Adrenal gland (tissue), 12 donors: Measurements from ENCODE around the gene RNF214. TPM values are rescaled to one million over a fixed set of nuclear protein-coding genes. Genes with fewer than 3 reads are reported as not detected.
A peak's percentile ranks its signal among the peaks of the same experiment; 100 is the strongest.
"Not testable (repeated sequence)": the region's sequence is repeated elsewhere in the genome, so short reads cannot be mapped to it uniquely, and the experiment has no call there.

Source experiments
- DNase-seq, 7 donors: peaks; one replicate each; pipeline ENCODE4 v3.0.0-alpha.2; 2019 to 2020
- H3K27ac ChIP-seq, 5 donors: fragments of 200-600 bp; sonication (generic) in 4 of 5; 1 replicate in 3 of 5; 2 replicates in 2 of 5; pipeline versions ENCODE4 v1.5.1 to v1.8.0; 2016 to 2020; ENCODE audit warnings: mild to moderate bottlenecking in 1 of 5
- H3K27me3 ChIP-seq: fragments of 200-600 bp; 2 replicates; pipeline ENCODE4 v1.8.0; 2021
- H3K36me3 ChIP-seq, 2 donors: fragments of 200-600 bp; replicated peaks in 1 of 2; 1 replicate in 1 of 2; 2 replicates in 1 of 2; pipeline versions ENCODE4 v1.5.1 to v1.8.0; 2018 to 2022
- H3K4me1 ChIP-seq, 2 donors: fragments of 200-600 bp; replicated peaks in 1 of 2; 1 replicate in 1 of 2; 2 replicates in 1 of 2; pipeline versions ENCODE4 v1.5.1 to v1.8.0; 2018 to 2021
- H3K4me3 ChIP-seq, 4 donors: fragments of 200-600 bp; sonication (generic) in 3 of 4; one replicate each; pipeline ENCODE4 v1.5.1; 2016 to 2018
- H3K9me3 ChIP-seq, 3 donors: fragments of 200-600 bp; sonication (generic) in 1 of 3; replicated peaks in 1 of 3; 1 replicate in 2 of 3; 2 replicates in 1 of 3; pipeline versions ENCODE4 v1.5.1 to v1.8.0; 2016 to 2021
- CTCF ChIP-seq, 6 experiments: fragments of 450-650 bp in 4 of 6; fragments of 200-600 bp in 2 of 6; sonication (generic) in 1 of 6; IDR thresholded peaks; 1 replicate in 5 of 6; 2 replicates in 1 of 6; pipeline versions ENCODE4 v1.5.1 to v1.8.0; 2016 to 2021; ENCODE audit warnings: antibody characterized with exemption in 6 of 6, mild to moderate bottlenecking in 2 of 6, moderate library complexity in 1 of 6
- POLR2A ChIP-seq, 2 donors: fragments of 450-650 bp; IDR thresholded peaks; one replicate each; pipeline ENCODE4 v1.6.1; 2017; ENCODE audit warnings: antibody characterized with exemption in 2 of 2, mild to moderate bottlenecking in 2 of 2, moderate library complexity in 1 of 2
- WGBS, 4 donors: extraction: QIAGEN DNeasy Blood & Tissue Kit in 2 of 4; methylation state at CpG; one replicate each; pipeline versions ENCODE4 v1.1.5 to v1.1.7; 2013 to 2017; 5-methylcytosine and 5-hydroxymethylcytosine counted together
- intact Hi-C, 2 donors: fragments of 100-400 bp; cut with DNase I; formaldehyde crosslinking; loops; one replicate each; pipeline versions ENCODE4 v1.14.1 to v1.15.0; 2022 to 2023
- polyA plus RNA-seq, 3 donors: library from polyadenylated mRNA; stranded (reverse); fragments of 200-250 nt in 2 of 3; fragments of 350-450 nt in 1 of 3; fragmentation: Illumina TruSeq in 1 of 3; extraction: RNeasy Lipid Tissue Mini Kit (QIAGEN cat#74804) in 1 of 3; gene quantifications; one replicate each; pipeline ENCODE4 v1.2.3, GENCODE V29; 2013 to 2014
- total RNA-seq, 9 donors: library from RNA; depleted of rRNA in 4 of 9; stranded (reverse); fragments of >200 nt in 4 of 9; fragments of 120-200 nt in 1 of 9; fragmentation: NEBNext Ultra II Directional in 1 of 9; extraction: Animal tissue kit (Norgen Biotek cat#: 25700) in 1 of 9; gene quantifications; one replicate each; pipeline versions ENCODE4 v1.1.0 to v1.2.4, GENCODE V29; 2013 to 2023
- donor health status: healthy with polysubstance abuse.
- donor health status: Bipolar disorder and iron deficiency.
- donor health status: DM: yes; HTN: yes; CAD: no.
- donor health status: DM: no; HTN: no; CAD: no.
- donor health status: DM: no; HTN: no; CAD: no.
- donor health status: DM: yes; HTN: yes; CAD: no.

The RNF214 gene
- total and polyA plus RNA-seq, 12 donors: 11.3 to 33.8 (median 20.5) TPM

GRCh38 chr11:117207481-117207880 lies 25.0 kb upstream of the RNF214 start:
- H3K27me3 ChIP-seq, H3K27ac ChIP-seq, H3K9me3 ChIP-seq, H3K4me3 ChIP-seq, DNase-seq: not testable (repeated sequence)
- Histone ChIP-seq H3K36me3 (peaks cover 0 to 29% of the 10 kb centered on the region in 2 donors), H3K4me1 (peaks cover 16 to 22% of the 10 kb centered on the region in 2 donors)
- intact Hi-C loops: loop anchor here in 1 of 2 donors (5.0 kb wide), 1 partner anchor 75 kb away; no protein-coding TSS in a partner anchor
- whole genome bisulfite sequencing, 4 donors: 87 to 93% (median 89%) methylated on average over 5 of the region's 5 CpGs

GRCh38 chr11:117208710-117209109 lies 23.8 kb upstream of the RNF214 start:
- intact Hi-C loops: loop anchor here in 1 of 2 donors (5.0 kb wide), 1 partner anchor 76 kb away; no protein-coding TSS in a partner anchor
- not testable (repeated sequence) for H3K27ac ChIP-seq, H3K4me3 ChIP-seq, H3K27me3 ChIP-seq, H3K9me3 ChIP-seq, DNase-seq
- TF ChIP-seq CTCF (IDR thresholded peaks at IDR 0.05): peak in 1 of 6 experiments; percentile 23
- Histone ChIP-seq H3K4me1 (peaks cover 16 to 18% of the 10 kb centered on the region in 2 donors), H3K36me3 (peaks cover 0 to 29% of the 10 kb centered on the region in 2 donors)
- WGBS, 4 donors: 85 to 88% (median 86%) methylated on average over 9 of the region's 13 CpGs; no CpG with 5 or more reads in 1 of the 4 donors

GRCh38 chr11:117209351-117210125 lies 22.9 kb upstream of the RNF214 start:
- not testable (repeated sequence) for H3K9me3 ChIP-seq, H3K27me3 ChIP-seq, DNase-seq, H3K4me3 ChIP-seq, H3K27ac ChIP-seq
- 88 to 92% (median 89%) methylated on average over 7 to 8 of the region's 8 CpGs for WGBS, 4 donors
- Histone ChIP-seq H3K4me1 (peaks cover 10% of the 10 kb centered on the region in 2 donors), H3K36me3 (peaks cover 0 to 28% of the 10 kb centered on the region in 2 donors)
- intact Hi-C loops: loop anchor here in 1 of 2 donors (5.0 kb wide), 1 partner anchor 77 kb away; no protein-coding TSS in a partner anchor

GRCh38 chr11:117210620-117211019 lies 21.9 kb upstream of the RNF214 start:
- Histone ChIP-seq H3K27ac (no peak overlapping the region), H3K36me3 (peaks cover 0 to 23% of the 10 kb centered on the region in 2 donors)

More at GRCh38 chr11:117210620-117211019, 21.9 kb upstream of the RNF214 start:
- no peaks in the 10 kb centered on the region for H3K4me1 ChIP-seq
- WGBS, 4 donors: 91 to 99% (median 98%) methylated on average over 3 of the region's 3 CpGs
- H3K4me3 ChIP-seq: no peak overlapping the region
- no peak for TF ChIP-seq POLR2A (IDR thresholded peaks at IDR 0.05)
- TF ChIP-seq CTCF (IDR thresholded peaks at IDR 0.05): no peak
- no peaks in the 10 kb centered on the region for H3K9me3 ChIP-seq
- no peak for DNase-seq
- H3K27me3 ChIP-seq: no peaks in the 10 kb centered on the region
- intact Hi-C loops: no loop called here
